Measurements from ENCODE around the gene AGBL5. TPM values are rescaled to one million over a fixed set of nuclear protein-coding genes. Genes with fewer than 3 reads are reported as not detected.

Gene AGBL5
- total and polyA plus RNA-seq, 4 experiments from 2014 or later: 7.4 to 14.9 (median 10.8) TPM

DNA sequence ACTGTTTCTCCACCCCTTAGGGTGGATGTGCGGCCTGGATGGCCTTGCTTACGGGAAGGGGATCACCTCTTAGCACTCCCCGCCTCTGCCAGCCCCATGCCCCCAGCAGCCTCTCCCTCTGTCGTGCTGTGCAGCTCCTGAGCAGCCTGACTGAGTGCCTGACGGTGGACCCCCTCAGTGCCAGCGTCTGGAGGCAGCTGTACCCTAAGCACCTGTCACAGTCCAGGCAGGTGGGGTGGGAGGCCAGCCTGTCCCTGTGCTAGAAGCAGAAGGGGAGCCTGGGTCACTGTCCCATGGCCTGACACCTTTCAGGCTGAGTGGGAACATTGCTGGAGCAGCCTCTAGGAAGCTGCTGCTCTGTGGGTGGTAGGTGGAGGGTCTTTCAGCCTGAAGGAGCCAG, 13.5 kb upstream of the AGBL5 start:
- Mint-ChIP-seq H3K4me1 (peaks cover 14 to 21% (median 17%) of the 10 kb centered on the region in 4 donors), H3K9me3 (no peaks in the 10 kb centered on the region), H3K27me3 (no peaks in the 10 kb centered on the region), H3K4me3 (no peak overlapping the region), H3K27ac (peak overlapping the region in 1 of 7 donors; percentile 32), H3K36me3 (peaks cover 18 to 78% of the 10 kb centered on the region in 2 donors)
- no peak overlapping the region for H3K27ac ChIP-seq (ENCODE audit: low read depth, low read length)
- ChIA-PET POLR2A (ENCODE audit: partially characterized antibody) (interaction anchor here (0.6 to 4.5 kb wide), 2 partner anchors 13 to 172 kb away, joined by 3 to 37 read pairs; partner anchors contain the start of gene AGBL5), CTCF (ENCODE audit: partially characterized antibody) (no interaction called here)
- no peak for DNase-seq
- intact Hi-C loops (cut with micrococcal nuclease): no loop called here
- no peak overlapping the region for H3K4me3 ChIP-seq (ENCODE audit: low read length in 2 of 2)
- H3K9me3 ChIP-seq (ENCODE audit: control insufficient read depth in 1 of 2, low read length in 2 of 2): no peaks in the 10 kb centered on the region
- H3K36me3 ChIP-seq (ENCODE audit: insufficient read depth, low read length): peaks cover 64% of the 10 kb centered on the region
- H3K27me3 ChIP-seq (ENCODE audit: insufficient read depth, low read length): no peaks in the 10 kb centered on the region
- peaks cover 21% of the 10 kb centered on the region for H3K4me1 ChIP-seq (ENCODE audit: insufficient read depth, low read length)

DNA sequence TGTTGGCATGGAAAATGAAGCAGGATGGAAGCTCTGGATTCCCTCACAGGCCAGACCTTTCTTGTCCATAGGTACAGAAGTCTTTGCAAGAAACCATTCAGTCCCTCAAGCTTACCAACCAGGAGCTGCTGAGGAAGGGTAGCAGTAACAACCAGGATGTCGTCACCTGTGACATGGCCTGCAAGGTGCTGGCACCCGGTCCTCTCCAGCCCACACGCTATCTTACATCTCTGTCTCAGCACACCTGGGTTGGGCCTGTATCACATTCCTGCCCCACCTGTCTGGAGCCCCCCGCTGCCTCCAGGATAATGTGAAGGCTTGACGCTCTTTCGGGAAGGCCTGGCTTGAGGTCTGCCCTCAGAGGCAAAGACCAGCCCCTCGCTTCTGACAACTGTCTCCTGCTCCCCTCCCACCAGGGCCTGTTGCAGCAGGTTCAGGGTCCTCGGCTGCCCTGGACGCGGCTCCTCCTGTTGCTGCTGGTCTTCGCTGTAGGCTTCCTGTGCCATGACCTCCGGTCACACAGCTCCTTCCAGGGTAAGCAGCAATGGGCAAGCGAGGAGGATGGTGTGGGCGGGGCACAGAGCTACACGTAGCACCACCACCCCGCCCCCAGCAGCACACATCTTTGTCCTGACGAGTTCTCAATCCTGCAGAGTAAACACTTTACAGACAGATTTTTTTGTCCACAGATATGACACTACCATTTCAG, 12.7 kb upstream of the AGBL5 start:
- CTCF ChIA-PET (ENCODE audit: partially characterized antibody): interaction anchor here (1.0 to 1.5 kb wide), 2 partner anchors 11 to 12 kb away, joined by 3 to 4 read pairs; partner anchors contain the start of gene AGBL5
- H3K4me1 ChIP-seq (ENCODE audit: insufficient read depth, low read length): peaks cover 14% of the 10 kb centered on the region
- intact Hi-C loops (cut with micrococcal nuclease): no loop called here
- H3K36me3 ChIP-seq (ENCODE audit: insufficient read depth, low read length): peaks cover 64% of the 10 kb centered on the region
- no peak for DNase-seq
- Mint-ChIP-seq H3K27me3 (no peaks in the 10 kb centered on the region), H3K4me3 (no peak overlapping the region), H3K4me1 (peaks cover 8 to 14% (median 11%) of the 10 kb centered on the region in 4 donors), H3K36me3 (peaks cover 18 to 71% of the 10 kb centered on the region in 2 donors), H3K27ac (peak overlapping the region in 1 of 7 donors; percentile 18), H3K9me3 (no peaks in the 10 kb centered on the region)
- no peak overlapping the region for H3K4me3 ChIP-seq (ENCODE audit: low read length in 2 of 2)
- no peaks in the 10 kb centered on the region for H3K9me3 ChIP-seq (ENCODE audit: control insufficient read depth in 1 of 2, low read length in 2 of 2)
- POLR2A ChIA-PET (ENCODE audit: partially characterized antibody): interaction anchor here (1.0 to 4.5 kb wide), 2 partner anchors 12 to 32 kb away, joined by 3 to 37 read pairs; partner anchors contain the start of gene AGBL5
- H3K27me3 ChIP-seq (ENCODE audit: insufficient read depth, low read length): no peaks in the 10 kb centered on the region
- no peak overlapping the region for H3K27ac ChIP-seq (ENCODE audit: low read depth, low read length)

DNA sequence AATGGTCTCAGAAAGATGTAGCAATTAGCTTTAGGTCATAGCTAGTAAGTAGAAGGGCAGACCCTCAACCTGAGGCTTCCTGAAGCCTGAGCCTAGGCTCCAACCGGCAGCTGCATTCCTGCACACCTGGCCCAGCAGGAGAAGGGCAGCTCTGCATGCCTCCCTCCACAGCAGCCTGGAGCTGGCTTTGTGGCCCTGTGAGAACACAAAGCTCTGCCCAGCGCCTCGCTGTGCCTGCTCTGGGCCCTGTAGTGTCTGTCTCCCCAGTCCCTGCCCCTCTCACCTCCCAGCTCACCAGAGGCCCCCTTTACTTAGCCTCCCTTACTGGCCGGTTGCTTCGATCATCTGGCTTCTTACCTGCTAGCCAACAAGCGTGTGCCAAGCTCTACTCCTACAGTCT, 12.0 kb upstream of the AGBL5 start:
- H3K4me1 Mint-ChIP-seq: peaks cover 3 to 8% (median 5%) of the 10 kb centered on the region in 4 donors
- no peaks in the 10 kb centered on the region for H3K27me3 ChIP-seq (ENCODE audit: insufficient read depth, low read length)
- H3K36me3 Mint-ChIP-seq: peaks cover 18 to 68% of the 10 kb centered on the region in 2 donors
- peak overlapping the region in 1 of 7 donors; percentile 8 for H3K27ac Mint-ChIP-seq
- no peaks in the 10 kb centered on the region for H3K9me3 ChIP-seq (ENCODE audit: control insufficient read depth in 1 of 2, low read length in 2 of 2)
- no peak for DNase-seq
- H3K4me3 ChIP-seq (ENCODE audit: low read length in 2 of 2): no peak overlapping the region
- no peaks in the 10 kb centered on the region for H3K9me3 Mint-ChIP-seq
- peaks cover 8% of the 10 kb centered on the region for H3K4me1 ChIP-seq (ENCODE audit: insufficient read depth, low read length)
- no peak overlapping the region for H3K27ac ChIP-seq (ENCODE audit: low read depth, low read length)
- H3K36me3 ChIP-seq (ENCODE audit: insufficient read depth, low read length): peaks cover 64% of the 10 kb centered on the region
- ChIA-PET POLR2A (ENCODE audit: partially characterized antibody) (interaction anchor here (1.0 to 4.5 kb wide), 2 partner anchors 11 to 32 kb away, joined by 3 to 37 read pairs; partner anchors contain the start of gene AGBL5), CTCF (ENCODE audit: partially characterized antibody) (interaction anchor here (1.0 to 1.5 kb wide), 2 partner anchors 10 to 11 kb away, joined by 3 to 4 read pairs; partner anchors contain the start of gene AGBL5)
- no peaks in the 10 kb centered on the region for H3K27me3 Mint-ChIP-seq
- intact Hi-C loops (cut with micrococcal nuclease): no loop called here
- H3K4me3 Mint-ChIP-seq: no peak overlapping the region

DNA sequence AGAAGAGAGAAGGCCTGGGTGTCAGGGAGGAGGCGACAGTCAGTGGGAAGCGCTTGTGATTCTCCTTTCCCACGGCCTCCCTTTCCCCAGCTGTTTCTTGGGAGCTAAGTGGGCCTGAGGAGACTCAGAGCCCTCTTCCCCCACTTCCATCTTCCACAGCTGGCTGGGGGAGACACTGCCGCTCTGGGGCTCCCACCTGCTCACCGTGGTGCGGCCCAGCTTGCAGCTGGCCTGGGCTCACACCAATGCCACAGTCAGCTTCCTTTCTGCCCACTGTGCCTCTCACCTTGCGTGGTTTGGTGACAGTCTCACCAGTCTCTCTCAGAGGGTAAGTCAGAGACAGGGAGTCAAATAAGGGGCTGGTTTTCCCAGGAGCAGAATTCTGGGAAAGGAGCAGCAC, 11.6 kb upstream of the AGBL5 start:
- no peak overlapping the region for H3K27ac ChIP-seq (ENCODE audit: low read depth, low read length)
- no peak overlapping the region for H3K4me3 ChIP-seq (ENCODE audit: low read length in 2 of 2)
- CTCF ChIA-PET (ENCODE audit: partially characterized antibody): interaction anchor here (1.0 to 1.5 kb wide), 2 partner anchors 10 to 11 kb away, joined by 3 to 4 read pairs; partner anchors contain the start of gene AGBL5
- Mint-ChIP-seq H3K36me3 (peaks cover 18 to 68% of the 10 kb centered on the region in 2 donors), H3K4me1 (peaks cover 3 to 4% (median 3%) of the 10 kb centered on the region in 4 donors), H3K4me3 (no peak overlapping the region), H3K27me3 (no peaks in the 10 kb centered on the region), H3K27ac (peak overlapping the region in 1 of 7 donors; percentile 8), H3K9me3 (no peaks in the 10 kb centered on the region)
- H3K36me3 ChIP-seq (ENCODE audit: insufficient read depth, low read length): peaks cover 64% of the 10 kb centered on the region
- no peaks in the 10 kb centered on the region for H3K27me3 ChIP-seq (ENCODE audit: insufficient read depth, low read length)
- POLR2A ChIA-PET (ENCODE audit: partially characterized antibody): interaction anchor here (1.0 to 4.5 kb wide), 2 partner anchors 11 to 31 kb away, joined by 3 to 37 read pairs; partner anchors contain the start of gene AGBL5
- peaks cover 3% of the 10 kb centered on the region for H3K4me1 ChIP-seq (ENCODE audit: insufficient read depth, low read length)
- DNase-seq: no peak
- no peaks in the 10 kb centered on the region for H3K9me3 ChIP-seq (ENCODE audit: control insufficient read depth in 1 of 2, low read length in 2 of 2)
- intact Hi-C loops (cut with micrococcal nuclease): no loop called here

DNA sequence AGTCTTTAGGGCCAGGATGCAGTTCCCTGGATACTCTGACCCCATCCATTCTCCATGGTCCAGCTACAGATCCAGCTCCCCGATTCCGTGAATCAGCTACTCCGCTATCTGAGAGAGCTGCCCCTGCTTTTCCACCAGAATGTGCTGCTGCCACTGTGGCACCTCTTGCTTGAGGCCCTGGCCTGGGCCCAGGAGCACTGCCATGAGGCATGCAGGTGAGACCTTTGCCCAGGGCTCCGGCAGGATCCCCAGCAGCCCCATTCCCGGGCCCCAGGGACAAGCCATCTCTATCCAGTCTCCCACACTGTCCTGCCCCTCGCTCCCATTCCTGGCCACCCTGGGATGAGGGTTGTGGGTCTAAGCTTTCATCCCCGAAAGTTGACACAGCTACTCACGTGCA, 11.2 kb upstream of the AGBL5 start:
- Mint-ChIP-seq H3K27ac (peak overlapping the region in 2 of 7 donors; percentile 18 to 48), H3K36me3 (peaks cover 18 to 66% of the 10 kb centered on the region in 2 donors), H3K27me3 (no peaks in the 10 kb centered on the region), H3K4me3 (no peak overlapping the region), H3K9me3 (no peaks in the 10 kb centered on the region), H3K4me1 (peaks cover 0 to 1% (median under 1%) of the 10 kb centered on the region in 4 donors)
- H3K4me3 ChIP-seq (ENCODE audit: low read length in 2 of 2): no peak overlapping the region
- DNase-seq: no peak
- ChIA-PET POLR2A (ENCODE audit: partially characterized antibody) (interaction anchor here (4.5 kb wide), 1 partner anchor 10 kb away, joined by 37 read pairs; the partner anchor contains the start of gene AGBL5), CTCF (ENCODE audit: partially characterized antibody) (interaction anchor here (1.3 to 1.5 kb wide), 2 partner anchors 10 to 23 kb away, joined by 3 to 4 read pairs; partner anchors contain the start of gene AGBL5)
- H3K27me3 ChIP-seq (ENCODE audit: insufficient read depth, low read length): no peaks in the 10 kb centered on the region
- intact Hi-C loops (cut with micrococcal nuclease): no loop called here
- no peaks in the 10 kb centered on the region for H3K4me1 ChIP-seq (ENCODE audit: insufficient read depth, low read length)
- H3K9me3 ChIP-seq (ENCODE audit: control insufficient read depth in 1 of 2, low read length in 2 of 2): no peaks in the 10 kb centered on the region
- peaks cover 60% of the 10 kb centered on the region for H3K36me3 ChIP-seq (ENCODE audit: insufficient read depth, low read length)
- H3K27ac ChIP-seq (ENCODE audit: low read depth, low read length): no peak overlapping the region

DNA sequence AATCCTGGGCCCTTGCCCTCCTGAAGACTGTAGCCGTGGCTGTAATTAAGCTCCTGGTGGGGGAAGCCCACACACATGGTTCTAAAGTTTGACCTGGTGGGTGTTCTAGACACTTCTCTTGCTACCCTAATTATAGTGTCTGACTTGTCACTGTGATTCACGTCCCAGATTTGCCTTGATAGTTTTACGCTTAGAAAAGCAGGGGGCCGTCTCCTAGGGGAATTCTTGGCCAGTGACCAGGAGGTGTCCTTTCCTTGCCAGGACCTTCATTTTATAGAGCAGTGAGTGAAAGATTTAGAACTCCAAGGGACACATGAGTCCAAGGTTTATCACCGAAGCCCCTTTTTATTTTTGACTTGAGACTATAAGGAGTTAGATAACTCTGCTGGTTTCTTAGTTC, 9.7 kb upstream of the AGBL5 start:
- H3K9me3 ChIP-seq (ENCODE audit: control insufficient read depth in 1 of 2, low read length in 2 of 2): no peaks in the 10 kb centered on the region
- Mint-ChIP-seq H3K9me3 (no peaks in the 10 kb centered on the region), H3K27me3 (no peaks in the 10 kb centered on the region), H3K4me1 (peaks cover 0 to 1% (median 0%) of the 10 kb centered on the region in 4 donors), H3K4me3 (no peak overlapping the region), H3K27ac (no peak overlapping the region), H3K36me3 (peaks cover 12 to 53% of the 10 kb centered on the region in 2 donors)
- DNase-seq: no peak
- peaks cover 45% of the 10 kb centered on the region for H3K36me3 ChIP-seq (ENCODE audit: insufficient read depth, low read length)
- POLR2A ChIA-PET (ENCODE audit: partially characterized antibody): interaction anchor here (4.5 kb wide), 1 partner anchor 9 kb away, joined by 37 read pairs; the partner anchor contains the start of gene AGBL5
- intact Hi-C loops (cut with micrococcal nuclease): no loop called here
- no peak overlapping the region for H3K27ac ChIP-seq (ENCODE audit: low read depth, low read length)
- CTCF ChIA-PET (ENCODE audit: partially characterized antibody): interaction anchor here (1.3 kb wide), 1 partner anchor 25 kb away, joined by 3 read pairs; no protein-coding TSS in a partner anchor
- no peak overlapping the region for H3K4me3 ChIP-seq (ENCODE audit: low read length in 2 of 2)
- no peaks in the 10 kb centered on the region for H3K4me1 ChIP-seq (ENCODE audit: insufficient read depth, low read length)
- H3K27me3 ChIP-seq (ENCODE audit: insufficient read depth, low read length): no peaks in the 10 kb centered on the region

DNA sequence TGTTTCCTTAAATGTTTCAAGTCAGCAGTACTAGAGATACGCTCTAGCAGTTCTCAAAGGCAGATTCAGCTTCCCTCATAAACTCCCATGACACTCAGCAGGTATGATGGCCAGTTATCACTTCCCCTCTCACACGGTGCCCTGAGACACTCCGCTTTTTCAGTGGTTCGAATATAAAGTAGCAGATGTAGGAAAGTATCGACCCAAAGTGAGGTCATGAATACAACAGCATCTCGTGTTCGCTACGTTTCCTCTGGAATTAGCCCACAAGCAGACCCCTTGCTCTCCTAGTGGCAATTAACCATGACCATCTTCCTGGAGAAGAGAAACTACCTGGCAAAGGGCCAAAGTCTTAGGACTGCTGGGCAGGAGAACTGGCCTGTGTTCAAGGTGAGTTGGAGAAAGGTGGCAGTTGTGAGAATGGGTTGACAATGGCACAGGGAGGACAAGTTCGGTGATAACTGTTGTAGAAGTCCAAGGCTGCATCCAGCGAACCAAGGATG, 9.3 kb upstream of the AGBL5 start:
- Mint-ChIP-seq H3K27ac (peak overlapping the region in 2 of 7 donors; percentile 16 to 35), H3K9me3 (no peaks in the 10 kb centered on the region), H3K36me3 (peaks cover 12 to 48% of the 10 kb centered on the region in 2 donors), H3K4me1 (peaks cover 0 to 1% (median 0%) of the 10 kb centered on the region in 4 donors), H3K4me3 (no peak overlapping the region), H3K27me3 (no peaks in the 10 kb centered on the region)
- intact Hi-C loops (cut with micrococcal nuclease): no loop called here
- Histone ChIP-seq H3K4me1 (ENCODE audit: insufficient read depth, low read length) (no peaks in the 10 kb centered on the region), H3K27me3 (ENCODE audit: insufficient read depth, low read length) (no peaks in the 10 kb centered on the region), H3K27ac (ENCODE audit: low read depth, low read length) (no peak overlapping the region), H3K9me3 (ENCODE audit: control insufficient read depth in 1 of 2, low read length in 2 of 2) (no peaks in the 10 kb centered on the region), H3K4me3 (ENCODE audit: low read length in 2 of 2) (no peak overlapping the region), H3K36me3 (ENCODE audit: insufficient read depth, low read length) (peaks cover 40% of the 10 kb centered on the region)
- POLR2A ChIA-PET (ENCODE audit: partially characterized antibody): interaction anchor here (1.4 kb wide), 1 partner anchor 9 kb away, joined by 7 read pairs; the partner anchor contains the start of gene AGBL5
- CTCF ChIA-PET (ENCODE audit: partially characterized antibody): no interaction called here
- no peak for DNase-seq
